Nephron progenitor cell (in vitro differentiated cells): ENCODE results near the gene PDK3.

Experiments
- DNase-seq: peaks from one replicate; pipeline ENCODE4 v3.0.0; 2021
- H3K27ac Mint-ChIP-seq: 2 replicates; pipeline ENCODE4 v1.8.0; 2021; ENCODE audit warnings: mild to moderate bottlenecking, moderate library complexity, mixed read lengths
- H3K27me3 Mint-ChIP-seq: 2 replicates; pipeline ENCODE4 v1.8.0; 2021; ENCODE audit warnings: mild to moderate bottlenecking, low read depth, mixed read lengths; ENCODE audit not compliant: poor library complexity
- H3K36me3 Mint-ChIP-seq: 2 replicates; pipeline ENCODE4 v1.8.0; 2021; ENCODE audit warnings: low read depth, mixed read lengths
- H3K4me1 Mint-ChIP-seq: 2 replicates; pipeline ENCODE4 v1.8.0; 2021; ENCODE audit warnings: mixed read lengths
- H3K4me3 Mint-ChIP-seq: 2 replicates; pipeline ENCODE4 v1.8.0; 2021; ENCODE audit warnings: mild to moderate bottlenecking, moderate library complexity, mixed read lengths
- H3K9me3 Mint-ChIP-seq: 2 replicates; pipeline ENCODE4 v1.8.0; 2021; ENCODE audit warnings: mild to moderate bottlenecking, moderate library complexity, mixed read lengths
- CTCF ChIP-seq: fragments of 200-600 bp; sonication (generic); IDR thresholded peaks from 2 replicates; pipeline ENCODE4 v1.5.0; 2021; ENCODE audit warnings: antibody characterized with exemption

PDK3 gene

DNA sequence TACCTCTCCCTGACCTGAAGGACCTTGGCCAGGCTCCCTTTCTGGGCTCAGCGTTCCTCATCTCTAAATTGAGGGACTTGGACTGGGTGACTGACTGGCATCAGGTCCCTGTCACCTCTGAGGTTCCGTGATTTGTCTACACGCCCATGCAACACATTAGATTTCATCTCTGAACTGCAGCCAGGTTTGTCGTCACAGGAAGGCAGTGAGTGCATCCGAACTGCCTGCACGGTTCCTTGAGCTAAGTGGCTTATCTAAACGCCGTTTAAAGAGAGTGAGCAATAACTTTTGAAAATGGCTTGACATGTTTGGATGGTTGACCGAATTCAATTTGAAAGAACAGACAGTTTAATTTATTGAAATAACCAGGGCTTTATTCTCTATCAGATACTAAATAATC, 112.0 kb downstream of the PDK3 start:
- Mint-ChIP-seq H3K4me3 (no peak overlapping the region), H3K9me3 (no peaks in the 10 kb centered on the region), H3K27ac (peak overlapping the region; percentile 76), H3K4me1 (no peaks in the 10 kb centered on the region), H3K27me3 (peaks cover 2% of the 10 kb centered on the region), H3K36me3 (peaks cover 20% of the 10 kb centered on the region)
- no peak for DNase-seq
- no peak for TF ChIP-seq CTCF
